Omental fat pad (tissue), 4 donors: ENCODE measurements around the gene ESF1. TPM values are rescaled to one million over a fixed set of nuclear protein-coding genes. Genes with fewer than 3 reads are reported as not detected.
"Not testable (repeated sequence)": the region's sequence is repeated elsewhere in the genome, so short reads cannot be mapped to it uniquely, and the experiment has no call there.

ENCODE experiments used
- ATAC-seq: fragments of 150-250 bp; one replicate; pipeline ENCODE4 v1.9.1; 2016; ENCODE audit warnings: mild to moderate bottlenecking, moderate library complexity; ENCODE audit not compliant: low FRiP score
- DNase-seq: peaks from one replicate; pipeline ENCODE4 v3.0.0-alpha.2; 2019; ENCODE audit warnings: low spot score
- total RNA-seq, 4 donors: library from RNA; depleted of rRNA; stranded (reverse); fragments of >200 nt; gene quantifications; one replicate each; pipeline ENCODE4 v1.1.0, GENCODE V29; 2016
- TF ChIP-seq, protein P1 (sequence below), 3 donors: fragments of 450-650 bp; IDR thresholded peaks; one replicate each; pipeline ENCODE4 v1.5.1; 2016 to 2017; ENCODE audit warnings: antibody characterized with exemption in 3 of 3, mild to moderate bottlenecking in 3 of 3, moderate library complexity in 2 of 3

The ESF1 gene
- total RNA-seq, 4 donors from 2014 or later: 11.2 to 25.1 (median 15.2) TPM

DNA sequence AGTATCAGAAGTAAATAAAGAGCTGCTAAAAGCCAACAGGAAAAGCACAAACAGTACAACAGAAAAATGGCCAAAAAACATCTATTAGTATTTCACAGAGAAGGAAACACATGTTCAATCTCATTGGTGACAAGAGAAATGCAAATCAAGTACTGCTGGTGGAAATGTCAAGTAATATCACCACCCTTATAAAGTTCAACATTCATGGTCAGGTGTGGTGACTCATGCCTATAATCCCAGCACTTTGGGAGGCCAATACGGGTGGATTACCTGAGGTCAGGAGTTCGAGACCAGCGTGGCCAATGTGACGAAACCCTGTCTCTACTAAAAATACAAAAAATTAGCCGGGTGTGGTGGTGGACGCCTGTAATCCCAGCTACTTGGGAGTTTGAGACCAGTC lies 42.8 kb downstream of the ESF1 start:
- DNase-seq: no peak
- TF ChIP-seq, protein P1, sequence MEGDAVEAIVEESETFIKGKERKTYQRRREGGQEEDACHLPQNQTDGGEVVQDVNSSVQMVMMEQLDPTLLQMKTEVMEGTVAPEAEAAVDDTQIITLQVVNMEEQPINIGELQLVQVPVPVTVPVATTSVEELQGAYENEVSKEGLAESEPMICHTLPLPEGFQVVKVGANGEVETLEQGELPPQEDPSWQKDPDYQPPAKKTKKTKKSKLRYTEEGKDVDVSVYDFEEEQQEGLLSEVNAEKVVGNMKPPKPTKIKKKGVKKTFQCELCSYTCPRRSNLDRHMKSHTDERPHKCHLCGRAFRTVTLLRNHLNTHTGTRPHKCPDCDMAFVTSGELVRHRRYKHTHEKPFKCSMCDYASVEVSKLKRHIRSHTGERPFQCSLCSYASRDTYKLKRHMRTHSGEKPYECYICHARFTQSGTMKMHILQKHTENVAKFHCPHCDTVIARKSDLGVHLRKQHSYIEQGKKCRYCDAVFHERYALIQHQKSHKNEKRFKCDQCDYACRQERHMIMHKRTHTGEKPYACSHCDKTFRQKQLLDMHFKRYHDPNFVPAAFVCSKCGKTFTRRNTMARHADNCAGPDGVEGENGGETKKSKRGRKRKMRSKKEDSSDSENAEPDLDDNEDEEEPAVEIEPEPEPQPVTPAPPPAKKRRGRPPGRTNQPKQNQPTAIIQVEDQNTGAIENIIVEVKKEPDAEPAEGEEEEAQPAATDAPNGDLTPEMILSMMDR (IDR thresholded peaks at IDR 0.05): no peak
- ATAC-seq: no peak

DNA sequence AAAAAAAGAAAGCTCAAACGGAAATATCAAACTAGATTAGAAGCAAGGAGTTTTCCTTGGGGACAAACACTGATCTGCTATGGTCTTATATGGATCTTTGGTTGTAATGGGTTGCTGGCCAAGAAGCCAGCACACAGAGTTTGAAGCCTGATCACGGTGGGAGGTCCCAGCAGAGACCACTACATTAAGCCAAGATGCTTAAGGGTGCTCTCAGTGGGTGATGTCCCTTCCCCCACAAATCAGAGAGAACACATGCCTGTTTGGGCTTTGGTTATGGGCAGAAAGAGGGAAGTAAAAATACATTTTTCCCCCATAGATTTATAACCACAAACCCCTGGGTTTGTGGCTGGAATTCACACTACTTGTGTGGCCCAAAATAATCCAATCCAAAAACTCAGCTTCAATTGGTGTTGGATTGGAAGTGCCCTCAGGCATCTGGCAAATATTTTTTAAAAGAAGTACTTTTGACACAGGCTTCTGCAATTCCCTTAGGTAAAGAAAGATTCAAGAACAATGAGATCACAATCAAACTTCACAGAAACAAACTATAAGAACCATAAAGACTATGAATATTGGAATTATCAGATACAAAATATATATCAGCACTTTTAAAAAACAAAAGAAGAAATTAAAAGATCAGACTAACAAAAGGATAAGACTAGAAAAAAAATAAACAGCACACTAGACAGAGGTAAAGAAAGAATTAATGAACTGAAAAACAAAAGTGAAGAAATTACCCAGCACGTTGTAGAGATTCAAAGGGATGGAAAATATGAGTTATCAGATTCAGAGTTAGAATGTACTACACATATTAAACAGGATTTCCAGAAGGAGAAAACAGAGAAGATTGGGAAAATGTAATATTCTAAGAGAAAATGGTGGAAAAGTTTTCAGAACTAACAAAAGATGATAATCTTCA lies 44.7 kb downstream of the ESF1 start:
- TF ChIP-seq, protein P1 (IDR thresholded peaks at IDR 0.05): no peak
- ATAC-seq: no peak

DNA sequence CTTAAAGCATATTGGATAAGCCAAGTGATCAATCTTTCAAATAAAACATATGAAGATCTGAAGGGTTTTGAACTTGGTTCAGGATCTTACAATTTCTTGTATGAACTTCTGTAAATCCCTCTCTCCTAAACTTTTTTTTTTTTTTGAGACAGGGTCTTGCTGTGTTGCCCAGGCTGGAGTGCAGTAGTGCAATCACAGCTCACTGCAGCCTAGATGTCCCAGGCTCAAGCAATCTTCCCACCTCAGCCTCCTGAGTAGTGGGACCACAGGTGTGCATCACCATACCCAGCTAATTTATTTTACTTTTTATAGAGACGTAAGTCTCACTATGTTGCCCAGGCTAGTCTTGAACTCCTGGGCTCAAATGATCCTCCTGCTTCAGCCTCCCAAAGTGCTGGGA lies 46.5 kb downstream of the ESF1 start:
- DNase-seq, ATAC-seq: not testable (repeated sequence)

More for the DNA sequence above, 44.7 kb downstream of the ESF1 start:
- DNase-seq: no peak

DNA sequence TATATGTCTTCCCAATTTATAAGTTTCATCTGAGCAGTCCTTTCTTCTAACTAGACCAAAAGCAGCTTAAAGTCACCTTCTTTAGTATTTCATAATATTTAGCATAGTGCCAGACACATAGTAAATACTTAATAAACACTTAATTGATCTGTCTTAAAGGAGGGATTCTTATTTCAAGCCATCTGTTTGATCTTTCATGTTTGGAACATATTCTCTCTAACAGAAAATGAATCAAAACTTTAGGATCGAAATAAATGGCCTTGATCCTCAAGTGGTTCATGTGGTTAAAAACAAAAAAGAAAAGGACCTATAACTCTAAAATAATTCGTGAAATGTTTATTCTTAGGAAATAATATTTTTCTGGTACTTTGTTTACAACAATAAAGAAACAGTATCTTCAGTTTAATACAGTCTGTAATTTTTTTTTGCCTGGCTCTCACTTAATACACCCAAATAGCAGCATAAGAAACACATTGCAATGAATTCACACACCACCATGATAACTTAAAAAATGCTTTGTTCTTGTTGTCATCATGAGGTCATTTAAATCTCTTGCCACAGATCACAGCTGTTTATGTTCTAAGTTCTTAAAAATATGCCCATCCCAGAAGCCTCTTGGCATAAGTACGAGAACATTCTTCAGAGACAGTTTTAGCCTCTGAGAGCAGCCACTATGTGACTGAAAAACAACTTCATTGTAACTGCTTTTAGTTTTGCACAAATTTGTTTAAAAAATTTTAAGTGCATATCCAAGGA lies 48.1 kb downstream of the ESF1 start:
- no peak for DNase-seq
- ATAC-seq: no peak
- TF ChIP-seq, protein P1 (IDR thresholded peaks at IDR 0.05): no peak

- ATAC-seq (no peak), DNase-seq (no peak)
- TF ChIP-seq, protein P1 (IDR thresholded peaks at IDR 0.05): no peak
Observed at GRCh38 chr20:13735826-13736225, 48.9 kb downstream of the ESF1 start.

- DNase-seq: no peak
- ATAC-seq: no peak
- TF ChIP-seq, protein P1 (IDR thresholded peaks at IDR 0.05): no peak
Observed at GRCh38 chr20:13723011-13723410, 61.7 kb downstream of the ESF1 start.

GRCh38 chr20:13718171-13718570 lies 66.5 kb downstream of the ESF1 start:
- DNase-seq (no peak), ATAC-seq (no peak)
- TF ChIP-seq, protein P1 (IDR thresholded peaks at IDR 0.05): no peak
